Stromal cell of bone marrow (primary cell): Measurements from ENCODE around the gene IL33.

Experiments
- DNase-seq: peaks from one replicate; pipeline ENCODE4 v3.0.0-alpha.2; 2012; ENCODE audit warnings: low read depth

IL33 gene

DNA sequence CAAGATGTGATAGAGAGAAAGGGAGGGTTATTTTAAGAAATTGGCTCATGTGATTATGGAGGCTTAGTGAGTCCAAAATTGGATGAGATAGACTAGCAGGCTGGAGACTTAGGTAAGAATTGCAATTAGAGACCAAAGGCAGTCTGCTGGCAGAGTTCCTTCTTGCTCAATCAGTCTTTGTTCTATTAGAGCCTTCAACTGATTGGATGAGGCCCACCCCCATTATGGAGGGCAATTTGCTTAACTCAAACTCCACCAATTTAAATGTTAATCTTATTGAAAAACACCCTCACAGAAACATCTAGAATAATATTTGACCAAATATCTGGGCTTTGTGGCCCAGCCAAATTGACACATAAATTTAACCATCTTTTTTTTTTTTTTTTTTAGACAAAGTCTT is 88.6 kb downstream of the IL33 start:
- DNase-seq: no peak

DNA sequence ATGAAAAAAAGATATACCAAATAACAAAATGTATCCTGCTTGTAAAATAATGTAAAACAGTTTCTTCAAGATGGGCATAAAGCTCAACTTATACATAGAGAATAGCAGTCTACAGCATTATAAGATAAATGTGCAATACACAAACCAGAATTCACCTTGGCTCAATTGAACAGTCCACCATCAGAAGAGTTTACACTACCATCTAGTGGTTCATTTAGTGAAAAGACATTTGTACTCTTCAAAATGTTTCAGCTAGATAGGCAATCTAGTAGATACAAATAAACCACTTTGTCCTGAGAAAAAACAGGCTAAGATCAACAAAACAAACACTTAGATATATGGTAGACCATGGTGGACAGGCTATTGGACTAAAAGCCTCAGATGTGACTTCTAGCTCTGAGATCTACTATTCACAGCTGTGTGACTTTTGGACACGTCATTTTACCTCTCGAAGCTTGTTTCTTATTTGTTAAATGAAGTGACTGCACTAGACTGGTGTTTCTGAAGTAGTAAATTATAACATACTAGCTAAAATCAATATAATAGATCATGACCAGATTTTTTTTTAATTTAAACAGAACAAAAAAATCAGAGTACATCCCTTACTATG is 90.5 kb downstream of the IL33 start:
- DNase-seq: peak; percentile 21
